ENCODE results near the gene PALMD. TPM values are rescaled to one million over a fixed set of nuclear protein-coding genes. Genes with fewer than 3 reads are reported as not detected.

Gene PALMD
- total RNA-seq, 4 donors from 2014 or later: 17.8 to 64.3 (median 40.6) TPM

DNA sequence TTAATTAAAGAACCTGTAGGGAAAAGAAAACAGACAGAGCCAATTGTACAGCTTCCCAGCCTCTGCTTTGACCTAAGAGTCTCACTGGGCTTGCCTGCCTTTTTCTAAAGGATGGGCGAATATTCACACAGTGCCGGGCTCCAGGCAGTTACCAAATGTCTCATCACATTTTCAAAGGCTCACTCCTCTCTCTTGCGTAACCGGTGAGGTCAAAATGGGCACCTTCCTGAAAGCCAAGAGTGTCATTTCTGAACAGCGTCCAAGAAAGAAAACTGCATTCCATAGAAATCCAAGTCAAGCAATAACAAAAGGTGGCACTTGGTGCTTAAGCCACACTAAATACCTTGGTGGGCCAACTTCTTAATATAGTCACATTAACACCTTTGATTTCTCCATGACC lies 710 bp upstream of the PALMD start:
- Histone ChIP-seq H3K4me3 (peak overlapping the region; percentile 32 to 37), H3K4me1 (peaks cover 0 to 6% of the 10 kb centered on the region in 2 donors), H3K36me3 (no peaks in the 10 kb centered on the region), H3K27ac (peak overlapping the region; percentile 78 to 90), H3K9me3 (no peaks in the 10 kb centered on the region), H3K27me3 (no peaks in the 10 kb centered on the region)
- TF ChIP-seq, protein P1, sequence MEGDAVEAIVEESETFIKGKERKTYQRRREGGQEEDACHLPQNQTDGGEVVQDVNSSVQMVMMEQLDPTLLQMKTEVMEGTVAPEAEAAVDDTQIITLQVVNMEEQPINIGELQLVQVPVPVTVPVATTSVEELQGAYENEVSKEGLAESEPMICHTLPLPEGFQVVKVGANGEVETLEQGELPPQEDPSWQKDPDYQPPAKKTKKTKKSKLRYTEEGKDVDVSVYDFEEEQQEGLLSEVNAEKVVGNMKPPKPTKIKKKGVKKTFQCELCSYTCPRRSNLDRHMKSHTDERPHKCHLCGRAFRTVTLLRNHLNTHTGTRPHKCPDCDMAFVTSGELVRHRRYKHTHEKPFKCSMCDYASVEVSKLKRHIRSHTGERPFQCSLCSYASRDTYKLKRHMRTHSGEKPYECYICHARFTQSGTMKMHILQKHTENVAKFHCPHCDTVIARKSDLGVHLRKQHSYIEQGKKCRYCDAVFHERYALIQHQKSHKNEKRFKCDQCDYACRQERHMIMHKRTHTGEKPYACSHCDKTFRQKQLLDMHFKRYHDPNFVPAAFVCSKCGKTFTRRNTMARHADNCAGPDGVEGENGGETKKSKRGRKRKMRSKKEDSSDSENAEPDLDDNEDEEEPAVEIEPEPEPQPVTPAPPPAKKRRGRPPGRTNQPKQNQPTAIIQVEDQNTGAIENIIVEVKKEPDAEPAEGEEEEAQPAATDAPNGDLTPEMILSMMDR (IDR thresholded peaks at IDR 0.05): no peak
- no peak for TF ChIP-seq POLR2A (IDR thresholded peaks at IDR 0.05)
- DNase-seq: peak; percentile 20 to 73
- intact Hi-C loops (cut with DNase I; ENCODE audit: low total_unique reads): no loop called here

DNA sequence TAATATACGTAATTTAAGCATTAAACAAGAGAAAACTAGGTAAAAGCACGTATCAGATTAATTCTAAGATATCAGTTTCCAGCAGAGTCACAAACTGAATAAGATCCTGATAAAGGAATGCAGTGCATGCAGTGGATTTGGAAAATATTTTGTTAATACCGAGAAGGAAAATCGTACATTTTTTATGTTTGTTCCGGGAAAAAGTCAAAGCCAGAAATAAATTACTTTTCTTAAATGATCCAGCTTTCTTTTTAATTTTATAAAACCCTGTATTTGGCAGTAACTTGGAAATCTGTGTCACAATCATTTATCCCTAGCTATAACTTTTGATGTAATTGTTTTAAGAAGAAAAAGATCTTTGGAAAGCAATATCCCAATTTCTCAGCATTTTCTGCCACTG lies 955 bp downstream of the PALMD start:
- Histone ChIP-seq H3K4me3 (peak overlapping the region; percentile 32 to 37), H3K9me3 (no peaks in the 10 kb centered on the region), H3K27ac (peak overlapping the region; percentile 78 to 90), H3K27me3 (no peaks in the 10 kb centered on the region), H3K4me1 (peaks cover 0 to 6% of the 10 kb centered on the region in 2 donors), H3K36me3 (no peaks in the 10 kb centered on the region)
- no peak for TF ChIP-seq POLR2A (IDR thresholded peaks at IDR 0.05)
- TF ChIP-seq, protein P1 (IDR thresholded peaks at IDR 0.05): no peak
- no peak for DNase-seq
- intact Hi-C loops (cut with DNase I; ENCODE audit: low total_unique reads): no loop called here

DNA sequence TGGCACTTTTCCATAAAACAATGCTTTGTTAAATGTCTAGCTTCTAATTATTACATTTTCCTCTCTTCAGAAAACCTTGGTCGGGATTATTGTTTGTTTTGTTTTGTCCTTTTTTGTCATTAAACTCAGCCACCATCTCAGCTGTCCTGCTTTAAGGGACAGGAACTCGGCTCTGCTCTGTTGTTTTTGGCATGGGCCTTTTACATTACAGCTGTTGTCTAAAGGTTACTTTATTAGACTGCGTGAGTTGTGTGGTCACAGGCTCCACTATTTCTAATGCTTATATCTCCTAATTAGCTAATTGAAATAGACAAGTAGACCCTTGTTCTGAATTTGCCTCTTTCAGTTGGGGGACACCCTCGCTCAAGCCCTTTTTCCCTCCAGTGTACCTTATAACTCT lies 1.6 kb downstream of the PALMD start:
- Histone ChIP-seq H3K27me3 (no peaks in the 10 kb centered on the region), H3K4me3 (peak overlapping the region; percentile 32 to 37), H3K4me1 (peaks cover 0 to 6% of the 10 kb centered on the region in 2 donors), H3K9me3 (no peaks in the 10 kb centered on the region), H3K36me3 (no peaks in the 10 kb centered on the region), H3K27ac (peak overlapping the region; percentile 78 to 90)
- TF ChIP-seq POLR2A (IDR thresholded peaks at IDR 0.05): no peak
- TF ChIP-seq, protein P1 (IDR thresholded peaks at IDR 0.05): no peak
- intact Hi-C loops (cut with DNase I; ENCODE audit: low total_unique reads): no loop called here
- no peak for DNase-seq

DNA sequence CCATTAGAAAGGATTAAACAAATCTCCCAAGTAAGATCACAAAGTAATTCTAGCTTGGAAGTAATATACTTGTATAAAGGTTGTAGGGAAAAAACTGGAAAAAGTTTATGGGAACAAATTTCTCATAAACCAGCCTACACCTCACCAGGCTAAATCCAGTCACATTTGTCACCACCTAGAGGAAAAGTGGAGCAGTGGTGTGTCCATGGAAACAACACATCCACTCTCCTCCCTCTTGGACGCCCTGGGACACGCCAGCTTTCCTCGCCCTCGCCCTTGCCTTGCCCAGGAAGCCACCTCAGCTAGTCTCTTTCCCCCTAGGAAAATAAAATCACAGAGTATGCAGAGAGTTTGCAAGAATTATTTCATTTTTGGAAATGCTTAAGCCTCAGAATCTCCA lies 2.2 kb downstream of the PALMD start:
- TF ChIP-seq, protein P1 (IDR thresholded peaks at IDR 0.05): peak; percentile 9 to 16 (median 13)
- no peak for TF ChIP-seq POLR2A (IDR thresholded peaks at IDR 0.05)
- no peaks in the 10 kb centered on the region for H3K27me3 ChIP-seq
- H3K9me3 ChIP-seq: no peaks in the 10 kb centered on the region
- peak in 1 of 2 donors; percentile 63 for DNase-seq
- peaks cover 0 to 6% of the 10 kb centered on the region in 2 donors for H3K4me1 ChIP-seq
- H3K36me3 ChIP-seq: no peaks in the 10 kb centered on the region
- H3K4me3 ChIP-seq: peak overlapping the region; percentile 32 to 37
- peak overlapping the region; percentile 78 to 90 for H3K27ac ChIP-seq
- intact Hi-C loops (cut with DNase I; ENCODE audit: low total_unique reads): no loop called here

DNA sequence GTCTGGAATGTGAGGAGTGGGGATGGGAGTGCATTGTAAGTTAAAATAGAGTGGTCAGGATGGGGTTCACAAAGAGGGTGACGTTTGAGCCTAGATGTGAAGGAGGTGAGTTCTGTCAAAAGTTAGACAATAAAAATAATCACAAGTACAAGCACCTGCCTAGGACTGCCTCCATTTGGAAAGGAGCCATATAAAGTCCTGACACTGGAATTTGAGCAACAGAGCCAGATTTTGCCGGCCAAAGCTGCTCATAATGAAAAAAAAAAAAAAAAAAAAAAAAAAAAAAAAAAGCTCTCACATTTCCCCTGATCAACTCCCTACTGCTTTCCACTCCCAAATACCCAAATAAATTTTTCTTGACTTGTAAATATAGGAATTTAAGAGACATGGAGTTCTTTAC lies 4.1 kb downstream of the PALMD start:
- no peak overlapping the region for H3K4me3 ChIP-seq

More for the DNA sequence above, 4.1 kb downstream of the PALMD start:
- H3K27ac ChIP-seq: peak overlapping the region; percentile 78 to 90
- no peaks in the 10 kb centered on the region for H3K27me3 ChIP-seq
- H3K9me3 ChIP-seq: no peaks in the 10 kb centered on the region
- intact Hi-C loops (cut with DNase I; ENCODE audit: low total_unique reads): no loop called here
- DNase-seq: no peak
- TF ChIP-seq, protein P1 (IDR thresholded peaks at IDR 0.05): no peak
- no peak for TF ChIP-seq POLR2A (IDR thresholded peaks at IDR 0.05)
- H3K4me1 ChIP-seq: no peaks in the 10 kb centered on the region
- no peaks in the 10 kb centered on the region for H3K36me3 ChIP-seq
